ENCODE measurements around the gene GPR22. TPM values are rescaled to one million over a fixed set of nuclear protein-coding genes. Genes with fewer than 3 reads are reported as not detected.
A peak's percentile ranks its signal among the peaks of the same experiment; 100 is the strongest.

Gene GPR22
- total RNA-seq, 1 donor from 2014 or later = not detected

GRCh38 chr7:107494315-107494751 is 24.5 kb downstream of the GPR22 start:
- ATAC-seq (no peak), DNase-seq (no peak)
- H3K27ac ChIP-seq = no peak overlapping the region
- no peak overlapping the region for H3K4me3 ChIP-seq
- no peaks in the 10 kb centered on the region for H3K4me1 ChIP-seq
- intact Hi-C loops (cut with DNase I) = no loop called here
- TF ChIP-seq CTCF (IDR thresholded peaks at IDR 0.05) = no peak
- H3K9me3 ChIP-seq = no peaks in the 10 kb centered on the region
- no peaks in the 10 kb centered on the region for H3K36me3 ChIP-seq
- H3K27me3 ChIP-seq = no peaks in the 10 kb centered on the region

GRCh38 chr7:107494884-107495283 is 25.0 kb downstream of the GPR22 start:
- intact Hi-C loops (cut with DNase I) = no loop called here
- H3K4me3 ChIP-seq = no peak overlapping the region
- H3K27ac ChIP-seq = no peak overlapping the region
- DNase-seq (no peak), ATAC-seq (no peak)
- H3K27me3 ChIP-seq = no peaks in the 10 kb centered on the region
- H3K36me3 ChIP-seq = no peaks in the 10 kb centered on the region
- H3K4me1 ChIP-seq = no peaks in the 10 kb centered on the region
- no peaks in the 10 kb centered on the region for H3K9me3 ChIP-seq
- no peak for TF ChIP-seq CTCF (IDR thresholded peaks at IDR 0.05)

- TF ChIP-seq CTCF (IDR thresholded peaks at IDR 0.05) = no peak
- Histone ChIP-seq H3K4me1 (no peaks in the 10 kb centered on the region), H3K9me3 (no peaks in the 10 kb centered on the region), H3K27ac (no peak overlapping the region), H3K36me3 (no peaks in the 10 kb centered on the region), H3K27me3 (no peaks in the 10 kb centered on the region), H3K4me3 (no peak overlapping the region)
- intact Hi-C loops (cut with DNase I) = no loop called here
- ATAC-seq (no peak), DNase-seq (no peak)
Measured at GRCh38 chr7:107495516-107495915, 25.7 kb downstream of the GPR22 start.

- no peak overlapping the region for H3K4me3 ChIP-seq
- no peaks in the 10 kb centered on the region for H3K36me3 ChIP-seq
- H3K27ac ChIP-seq = no peak overlapping the region
- no peaks in the 10 kb centered on the region for H3K4me1 ChIP-seq
- DNase-seq (no peak), ATAC-seq (no peak)
- no peaks in the 10 kb centered on the region for H3K9me3 ChIP-seq
- intact Hi-C loops (cut with DNase I) = no loop called here
- H3K27me3 ChIP-seq = no peaks in the 10 kb centered on the region
- no peak for TF ChIP-seq CTCF (IDR thresholded peaks at IDR 0.05)
Measured at GRCh38 chr7:107499731-107500130, 29.9 kb downstream of the GPR22 start.

- ATAC-seq (no peak), DNase-seq (no peak)
- Histone ChIP-seq H3K4me3 (no peak overlapping the region), H3K4me1 (peaks cover 5% of the 10 kb centered on the region), H3K27me3 (no peaks in the 10 kb centered on the region), H3K36me3 (no peaks in the 10 kb centered on the region), H3K9me3 (no peaks in the 10 kb centered on the region), H3K27ac (no peak overlapping the region)
- intact Hi-C loops (cut with DNase I) = no loop called here
- TF ChIP-seq CTCF (IDR thresholded peaks at IDR 0.05) = peak; percentile 26
Measured at GRCh38 chr7:107501593-107501992, 31.7 kb downstream of the GPR22 start.

GRCh38 chr7:107502154-107502553 is 32.3 kb downstream of the GPR22 start:
- H3K27me3 ChIP-seq = no peaks in the 10 kb centered on the region

More at GRCh38 chr7:107502154-107502553, 32.3 kb downstream of the GPR22 start:
- no peaks in the 10 kb centered on the region for H3K36me3 ChIP-seq
- no peaks in the 10 kb centered on the region for H3K9me3 ChIP-seq
- intact Hi-C loops (cut with DNase I) = no loop called here
- no peak overlapping the region for H3K4me3 ChIP-seq
- DNase-seq = no peak
- ATAC-seq = no peak
- H3K4me1 ChIP-seq = peaks cover 10% of the 10 kb centered on the region
- H3K27ac ChIP-seq = no peak overlapping the region
- no peak for TF ChIP-seq CTCF (IDR thresholded peaks at IDR 0.05)
